NB4 (cell line): ENCODE data around the gene TMEM100.

Experiments
- DNase-seq: peaks from one replicate; pipeline ENCODE4 v3.0.0; 2010; ENCODE audit warnings: low read depth
- H3K4me3 ChIP-seq: one replicate; pipeline ENCODE4 v1.5.1; 2011; ENCODE audit warnings: mild to moderate bottlenecking, low read depth, low read length, moderate library complexity
- CTCF ChIP-seq: IDR thresholded peaks from one replicate; pipeline ENCODE4 v1.5.1; 2012; ENCODE audit warnings: low read depth, low read length
- MAX ChIP-seq: IDR thresholded peaks from 2 replicates; pipeline ENCODE4 v1.6.1; 2011; ENCODE audit warnings: low read depth, low read length
- MYC ChIP-seq: IDR thresholded peaks from 2 replicates; pipeline ENCODE4 v1.6.1; 2011; ENCODE audit warnings: low read depth, low read length
- POLR2A ChIP-seq: IDR thresholded peaks from 2 replicates; pipeline ENCODE4 v1.6.1; 2011; ENCODE audit warnings: mild to moderate bottlenecking; ENCODE audit not compliant: insufficient read length; ENCODE audit errors: extremely low read depth

Gene TMEM100

GRCh38 chr17:55728361-55728760 lies 5.7 kb upstream of the TMEM100 start:
- no peak overlapping the region for H3K4me3 ChIP-seq
- no peak for DNase-seq
- TF ChIP-seq POLR2A (no peak), MAX (no peak), CTCF (no peak), MYC (no peak)

GRCh38 chr17:55727920-55728319 lies 5.3 kb upstream of the TMEM100 start:
- H3K4me3 ChIP-seq: no peak overlapping the region
- no peak for DNase-seq
- TF ChIP-seq CTCF: no peak

- no peak for DNase-seq
- no peak overlapping the region for H3K4me3 ChIP-seq
- TF ChIP-seq MYC (no peak), POLR2A (no peak), MAX (no peak), CTCF (no peak)
Observed at GRCh38 chr17:55727275-55727674, 4.6 kb upstream of the TMEM100 start.

GRCh38 chr17:55726440-55726839 lies 3.8 kb upstream of the TMEM100 start:
- no peak for TF ChIP-seq MAX
- no peak for TF ChIP-seq MYC
- TF ChIP-seq CTCF: no peak
- TF ChIP-seq POLR2A: no peak
- DNase-seq: no peak
- no peak overlapping the region for H3K4me3 ChIP-seq

GRCh38 chr17:55723488-55723848 lies 804 bp upstream of the TMEM100 start:
- no peak for TF ChIP-seq CTCF
- TF ChIP-seq MYC: no peak
- no peak for TF ChIP-seq POLR2A
- TF ChIP-seq MAX: no peak
- H3K4me3 ChIP-seq: no peak overlapping the region
- no peak for DNase-seq

GRCh38 chr17:55722016-55722736 lies 488 bp downstream of the TMEM100 start:
- DNase-seq: no peak
- H3K4me3 ChIP-seq: no peak overlapping the region
- TF ChIP-seq CTCF (no peak), POLR2A (no peak), MAX (no peak), MYC (no peak)
